ENCODE measurements around the gene ME2.

GRCh38 chr18:50982802-50983179, 103.9 kb downstream of the ME2 start:
- TF ChIP-seq CTCF (IDR thresholded peaks at IDR 0.05) (peak in 1 of 7 experiments; percentile 7), POLR2A (IDR thresholded peaks at IDR 0.05) (no peak)

All from body of pancreas (tissue), 4 donors.